Gastroesophageal sphincter (tissue), 3 donors: ENCODE measurements around the gene PHF23.

Source experiments
- CTCF ChIP-seq, 4 experiments: fragments of 200-600 bp in 2 of 4; fragments of 450-650 bp in 2 of 4; sonication (generic) in 1 of 4; IDR thresholded peaks; one replicate each; pipeline ENCODE4 v1.5.1; 2017 to 2019; ENCODE audit warnings: antibody characterized with exemption in 4 of 4, mild to moderate bottlenecking in 2 of 4, moderate library complexity in 2 of 4
- EP300 ChIP-seq: sonication (generic); formaldehyde crosslinking; IDR thresholded peaks from one replicate; pipeline ENCODE4 v1.6.1; 2017; ENCODE audit warnings: antibody characterized with exemption, mild to moderate bottlenecking
- POLR2A ChIP-seq, 2 donors: fragments of 450-650 bp; IDR thresholded peaks; one replicate each; pipeline ENCODE4 v1.6.1; 2017; ENCODE audit warnings: antibody characterized with exemption in 2 of 2, mild to moderate bottlenecking in 2 of 2, moderate library complexity in 1 of 2
- POLR2AphosphoS5 ChIP-seq: sonication (generic); formaldehyde crosslinking; IDR thresholded peaks from one replicate; pipeline ENCODE4 v1.6.1; 2017; ENCODE audit warnings: antibody characterized with exemption

GRCh38 chr17:7220593-7221277 is 18.5 kb downstream of the PHF23 start:
- TF ChIP-seq CTCF (IDR thresholded peaks at IDR 0.05) (peak in 3 of 4 experiments; percentile 15 to 54 (median 33)), POLR2A (IDR thresholded peaks at IDR 0.05) (no peak), EP300 (no peak), POLR2AphosphoS5 (no peak)
